Adipocyte (in vitro differentiated cells): ENCODE results near the gene ZSCAN18.

Experiments used
- DNase-seq: peaks from one replicate; pipeline ENCODE4 v3.0.0-alpha.2; 2015; ENCODE audit warnings: low read depth
- H3K27me3 ChIP-seq: replicated peaks from 2 replicates; pipeline ENCODE4 v1.7.0; 2013; ENCODE audit warnings: mild to moderate bottlenecking, low read length, moderate library complexity; ENCODE audit not compliant: control insufficient read depth, insufficient read depth
- H3K36me3 ChIP-seq: 2 replicates; pipeline ENCODE4 v1.7.0; 2013; ENCODE audit warnings: low read length, mild to moderate bottlenecking, moderate library complexity; ENCODE audit not compliant: control insufficient read depth, insufficient read depth, severe bottlenecking
- H3K4me1 ChIP-seq: 2 replicates; pipeline ENCODE4 v1.7.0; 2013; ENCODE audit warnings: mild to moderate bottlenecking, low read length, moderate library complexity; ENCODE audit not compliant: control insufficient read depth, insufficient read depth
- H3K4me3 ChIP-seq: 2 replicates; pipeline ENCODE4 v1.7.0; 2013; ENCODE audit warnings: mild to moderate bottlenecking, low read length, moderate library complexity
- H3K9ac ChIP-seq: 2 replicates; pipeline ENCODE4 v1.7.0; 2013; ENCODE audit warnings: mild to moderate bottlenecking, low read length, moderate library complexity
- H3K9me3 ChIP-seq: 2 replicates; pipeline ENCODE4 v1.7.0; 2013; ENCODE audit warnings: mild to moderate bottlenecking, low read length, moderate library complexity; ENCODE audit not compliant: control insufficient read depth

The ZSCAN18 gene

DNA sequence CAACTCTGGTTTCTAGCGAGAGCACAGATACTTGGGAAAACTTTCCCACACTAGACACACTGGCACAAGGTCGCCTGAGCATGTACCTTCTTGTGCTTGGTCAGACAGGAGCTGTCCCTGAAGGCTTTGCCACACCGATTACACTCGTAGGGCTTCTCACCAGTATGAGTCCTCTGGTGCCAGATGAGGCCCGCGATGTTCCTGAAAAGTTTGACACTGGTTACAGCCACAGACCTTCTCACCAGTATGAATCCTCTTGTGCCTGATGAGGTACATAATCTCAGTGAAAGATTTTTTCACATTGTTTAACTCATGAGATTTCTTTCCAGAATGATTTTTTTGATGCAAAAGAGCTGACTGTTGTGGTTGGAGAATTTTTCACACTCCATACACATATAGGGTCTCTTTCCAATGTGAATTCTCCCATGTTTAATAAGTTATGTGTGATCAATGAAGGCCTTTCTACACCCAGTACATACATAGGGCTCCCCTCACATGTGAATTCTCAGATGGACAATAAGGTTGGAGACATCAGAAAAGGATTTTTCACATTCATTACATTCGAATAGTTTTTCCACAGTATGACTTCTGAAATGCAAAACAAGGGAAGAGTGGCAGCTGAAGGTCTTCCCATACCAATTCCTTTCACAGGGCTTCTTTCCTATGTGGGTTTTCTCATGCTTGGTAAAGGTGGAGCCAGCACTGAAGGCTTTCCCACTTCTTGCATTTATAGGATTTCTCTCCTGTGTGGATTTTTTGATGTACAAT is 9.9 kb upstream of the ZSCAN18 start:
- peak overlapping the region; percentile 29 for H3K4me3 ChIP-seq
- H3K36me3 ChIP-seq, result no peaks in the 10 kb centered on the region
- no peaks in the 10 kb centered on the region for H3K4me1 ChIP-seq
- no peak overlapping the region for H3K9ac ChIP-seq
- peaks cover 80% of the 10 kb centered on the region for H3K9me3 ChIP-seq
- H3K27me3 ChIP-seq, result no peaks in the 10 kb centered on the region
- DNase-seq, result no peak

DNA sequence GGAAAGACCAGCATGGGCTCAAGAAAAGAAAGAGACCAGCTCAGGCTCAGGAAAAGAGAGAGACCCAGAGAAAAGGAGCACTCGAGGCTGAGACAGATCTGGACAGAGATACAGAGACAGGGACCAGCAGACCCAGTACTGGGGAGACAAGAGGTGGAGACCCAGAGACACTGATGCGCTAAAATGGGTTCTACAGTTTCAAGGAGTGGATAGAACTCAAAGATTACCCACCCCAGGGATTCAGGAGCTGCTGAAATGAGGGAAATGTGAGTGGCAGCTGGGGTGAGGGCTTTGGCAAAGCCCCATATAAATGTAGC is 609 bp upstream of the ZSCAN18 start:
- Histone ChIP-seq H3K4me3 (peak overlapping the region; percentile 87), H3K9me3 (peaks cover 51% of the 10 kb centered on the region), H3K27me3 (no peaks in the 10 kb centered on the region), H3K9ac (peak overlapping the region; percentile 39), H3K36me3 (no peaks in the 10 kb centered on the region), H3K4me1 (no peaks in the 10 kb centered on the region)
- no peak for DNase-seq

DNA sequence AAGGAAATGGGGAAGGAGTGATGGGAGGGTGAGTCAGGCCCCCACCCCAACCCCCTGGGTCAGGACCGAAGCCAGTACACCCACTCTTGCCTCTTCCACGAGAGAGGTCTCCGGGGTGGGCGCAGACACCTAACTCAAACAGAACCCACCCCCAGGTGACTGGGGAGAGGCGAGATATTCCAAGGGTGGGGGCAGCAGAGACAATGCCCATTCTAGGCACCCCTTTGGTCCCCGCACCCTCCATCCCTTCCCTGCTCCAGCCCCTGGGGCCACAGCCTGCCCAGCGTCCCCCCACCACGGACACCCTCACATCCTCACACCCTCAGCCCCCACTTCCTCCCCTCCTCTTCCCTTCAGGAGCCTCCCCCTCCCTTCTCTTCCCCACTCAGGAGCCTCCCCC is 682 bp downstream of the ZSCAN18 start:
- H3K9ac ChIP-seq, result no peak overlapping the region
- DNase-seq, result no peak
- no peaks in the 10 kb centered on the region for H3K4me1 ChIP-seq
- no peaks in the 10 kb centered on the region for H3K36me3 ChIP-seq
- H3K4me3 ChIP-seq, result peak overlapping the region; percentile 44
- peaks cover 47% of the 10 kb centered on the region for H3K9me3 ChIP-seq
- H3K27me3 ChIP-seq, result no peaks in the 10 kb centered on the region

DNA sequence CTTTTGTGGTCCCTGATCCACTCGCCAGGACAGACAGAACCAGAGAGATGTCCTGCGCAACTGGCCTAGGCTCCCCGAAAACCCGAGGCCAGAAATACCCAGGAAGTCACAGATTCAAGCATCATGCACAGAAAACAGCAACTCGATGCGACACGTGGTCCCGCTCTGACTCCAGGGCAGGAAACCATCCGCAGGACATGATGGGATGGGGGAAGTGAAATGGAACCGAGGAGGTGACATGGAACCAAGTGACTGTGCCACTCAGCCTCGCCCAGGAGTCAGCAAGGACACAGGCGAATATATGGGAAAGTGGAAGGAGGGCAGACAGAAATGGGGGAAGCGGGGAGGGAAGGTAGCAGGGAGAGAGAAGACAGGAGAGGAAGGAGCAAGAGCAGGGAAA is 1.1 kb downstream of the ZSCAN18 start:
- peak overlapping the region; percentile 44 for H3K4me3 ChIP-seq
- no peaks in the 10 kb centered on the region for H3K27me3 ChIP-seq
- H3K4me1 ChIP-seq, result no peaks in the 10 kb centered on the region
- no peak for DNase-seq
- no peak overlapping the region for H3K9ac ChIP-seq
- no peaks in the 10 kb centered on the region for H3K36me3 ChIP-seq
- peaks cover 46% of the 10 kb centered on the region for H3K9me3 ChIP-seq

DNA sequence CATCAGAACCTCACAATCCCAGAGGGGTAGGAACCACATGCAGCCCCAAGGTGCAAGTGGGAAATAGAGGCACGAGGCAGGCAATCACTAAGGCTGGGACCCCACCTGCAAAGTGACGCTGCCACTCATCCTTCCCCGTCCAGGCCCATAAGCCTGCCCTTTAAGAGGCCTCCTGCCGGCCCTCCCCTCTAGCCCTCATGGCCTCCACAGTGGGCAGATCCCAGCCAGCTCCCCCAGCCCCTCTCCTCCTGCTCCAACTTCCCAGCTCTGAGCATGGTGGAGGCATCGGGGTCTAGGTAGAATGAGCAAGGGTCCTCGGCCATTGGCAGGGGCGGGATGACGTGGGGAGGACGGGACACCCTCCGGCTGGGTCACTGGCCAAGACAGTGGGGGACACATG is 2.7 kb downstream of the ZSCAN18 start:
- no peak for DNase-seq
- H3K9ac ChIP-seq, result no peak overlapping the region
- no peaks in the 10 kb centered on the region for H3K36me3 ChIP-seq
- no peaks in the 10 kb centered on the region for H3K4me1 ChIP-seq
- H3K9me3 ChIP-seq, result peaks cover 43% of the 10 kb centered on the region
- no peak overlapping the region for H3K4me3 ChIP-seq
- H3K27me3 ChIP-seq, result no peaks in the 10 kb centered on the region

DNA sequence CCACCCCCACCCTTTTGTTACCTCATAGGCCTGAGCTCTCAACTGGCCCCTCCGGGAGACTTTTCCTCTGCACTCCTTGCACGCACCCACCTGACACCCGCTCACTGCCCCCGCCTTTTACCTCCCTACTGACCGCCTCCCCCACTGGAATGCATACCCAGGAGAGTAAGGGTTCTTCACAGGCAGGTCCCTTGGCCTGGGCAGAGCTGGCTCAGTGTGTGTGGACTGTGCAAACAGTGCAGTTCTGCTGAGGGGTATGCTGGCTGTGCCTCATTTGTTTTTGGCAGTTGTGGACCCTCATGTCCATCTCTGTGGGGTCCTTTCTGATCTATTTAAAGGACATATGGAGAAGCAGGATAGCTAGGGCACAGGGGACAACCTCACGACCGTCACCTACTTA is 5.0 kb downstream of the ZSCAN18 start:
- no peaks in the 10 kb centered on the region for H3K27me3 ChIP-seq
- H3K4me1 ChIP-seq, result no peaks in the 10 kb centered on the region
- peaks cover 24% of the 10 kb centered on the region for H3K9me3 ChIP-seq
- no peak overlapping the region for H3K9ac ChIP-seq
- no peak for DNase-seq
- H3K4me3 ChIP-seq, result no peak overlapping the region
- H3K36me3 ChIP-seq, result no peaks in the 10 kb centered on the region

DNA sequence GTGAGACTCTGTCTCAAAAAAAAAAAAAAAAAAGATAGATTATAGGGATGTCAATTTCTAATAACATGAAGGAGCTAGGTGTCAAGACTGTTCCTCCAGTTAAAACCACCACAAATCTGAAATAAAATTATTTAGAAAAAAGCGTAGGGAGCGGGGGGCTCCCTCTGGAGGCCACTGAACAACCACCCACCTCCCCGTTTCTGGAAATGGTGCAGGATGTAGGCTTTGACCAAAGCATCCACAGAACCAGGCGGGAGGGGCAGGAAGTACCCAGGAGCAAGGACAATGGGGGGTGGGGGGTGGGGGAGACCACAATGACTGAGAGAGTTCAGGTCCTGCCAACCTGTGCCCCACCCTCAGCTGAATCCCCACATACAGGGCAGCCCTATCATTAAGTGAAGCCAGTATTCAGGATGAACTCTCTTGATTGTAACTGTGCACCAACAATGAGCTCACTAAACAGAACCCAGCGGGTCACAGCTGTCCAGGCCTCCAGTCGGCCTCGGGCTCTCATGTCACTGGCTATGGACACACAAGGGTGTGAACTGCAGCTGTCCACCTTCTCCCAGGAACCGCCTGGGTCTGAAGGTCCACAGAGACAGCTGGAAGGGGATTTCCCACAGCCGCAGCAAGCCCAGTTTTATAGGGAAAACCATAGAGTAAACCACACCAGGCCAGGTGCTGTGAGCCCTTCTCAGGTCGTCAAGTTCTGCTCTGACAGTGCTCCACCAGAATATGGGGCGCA is 6.6 kb downstream of the ZSCAN18 start:
- Histone ChIP-seq H3K36me3 (no peaks in the 10 kb centered on the region), H3K27me3 (no peaks in the 10 kb centered on the region), H3K9me3 (peaks cover 25% of the 10 kb centered on the region), H3K4me1 (no peaks in the 10 kb centered on the region), H3K9ac (no peak overlapping the region), H3K4me3 (no peak overlapping the region)
- no peak for DNase-seq

DNA sequence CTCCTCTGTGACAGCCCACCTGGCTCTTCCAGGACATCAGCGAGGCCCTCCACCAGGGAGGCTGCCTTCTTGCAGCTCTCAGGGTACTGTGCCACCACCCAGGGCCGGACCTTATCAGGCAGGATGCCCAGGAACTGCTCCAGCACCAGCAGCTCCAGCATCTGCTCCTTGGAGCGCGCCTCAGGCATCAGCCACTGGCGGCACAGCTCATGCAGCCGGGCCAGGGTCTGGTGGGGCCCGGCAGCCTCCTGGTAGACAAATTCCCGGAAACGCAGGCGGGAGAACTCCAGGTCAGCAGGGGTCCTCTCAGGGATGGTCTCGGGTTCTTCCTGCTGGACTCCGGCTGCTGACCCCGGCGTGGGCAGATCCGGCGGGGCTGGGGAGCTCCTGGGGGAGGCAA is 8.2 kb downstream of the ZSCAN18 start:
- H3K4me1 ChIP-seq, result no peaks in the 10 kb centered on the region

DNA sequence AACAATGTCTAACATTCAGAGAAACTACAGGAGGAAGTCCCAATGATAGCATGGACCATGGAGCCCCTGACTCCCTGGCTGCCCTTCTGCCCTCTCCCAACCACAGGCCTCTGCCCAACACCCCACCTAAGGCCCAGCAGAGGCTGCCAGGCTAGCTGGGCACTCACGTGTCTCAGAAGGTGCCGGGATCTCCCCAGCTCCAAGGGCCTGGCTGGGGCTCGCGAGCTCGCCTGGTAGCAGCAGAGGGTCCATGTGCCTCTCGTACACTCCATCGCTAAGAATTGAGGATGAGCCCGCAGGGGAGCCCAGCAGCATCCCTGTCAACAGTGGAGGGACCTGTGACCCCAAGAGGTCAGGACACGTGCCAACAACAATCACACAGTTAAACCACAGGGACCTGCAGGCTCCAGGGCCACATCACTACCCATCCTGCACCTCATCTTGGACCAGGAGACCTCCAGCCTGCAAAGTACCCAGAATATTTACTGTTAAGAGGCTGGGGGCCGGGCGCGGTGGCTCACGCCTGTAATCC is 9.4 kb downstream of the ZSCAN18 start:
- H3K4me1 ChIP-seq, result no peaks in the 10 kb centered on the region
- H3K27me3 ChIP-seq, result no peaks in the 10 kb centered on the region
- H3K9ac ChIP-seq, result no peak overlapping the region
- peaks cover 30% of the 10 kb centered on the region for H3K9me3 ChIP-seq
- H3K4me3 ChIP-seq, result no peak overlapping the region
- no peaks in the 10 kb centered on the region for H3K36me3 ChIP-seq
- DNase-seq, result no peak

More for the DNA sequence above, 8.2 kb downstream of the ZSCAN18 start:
- H3K9ac ChIP-seq, result no peak overlapping the region
- peaks cover 20% of the 10 kb centered on the region for H3K9me3 ChIP-seq
- no peaks in the 10 kb centered on the region for H3K36me3 ChIP-seq
- DNase-seq, result no peak
- H3K4me3 ChIP-seq, result no peak overlapping the region
- H3K27me3 ChIP-seq, result no peaks in the 10 kb centered on the region

DNA sequence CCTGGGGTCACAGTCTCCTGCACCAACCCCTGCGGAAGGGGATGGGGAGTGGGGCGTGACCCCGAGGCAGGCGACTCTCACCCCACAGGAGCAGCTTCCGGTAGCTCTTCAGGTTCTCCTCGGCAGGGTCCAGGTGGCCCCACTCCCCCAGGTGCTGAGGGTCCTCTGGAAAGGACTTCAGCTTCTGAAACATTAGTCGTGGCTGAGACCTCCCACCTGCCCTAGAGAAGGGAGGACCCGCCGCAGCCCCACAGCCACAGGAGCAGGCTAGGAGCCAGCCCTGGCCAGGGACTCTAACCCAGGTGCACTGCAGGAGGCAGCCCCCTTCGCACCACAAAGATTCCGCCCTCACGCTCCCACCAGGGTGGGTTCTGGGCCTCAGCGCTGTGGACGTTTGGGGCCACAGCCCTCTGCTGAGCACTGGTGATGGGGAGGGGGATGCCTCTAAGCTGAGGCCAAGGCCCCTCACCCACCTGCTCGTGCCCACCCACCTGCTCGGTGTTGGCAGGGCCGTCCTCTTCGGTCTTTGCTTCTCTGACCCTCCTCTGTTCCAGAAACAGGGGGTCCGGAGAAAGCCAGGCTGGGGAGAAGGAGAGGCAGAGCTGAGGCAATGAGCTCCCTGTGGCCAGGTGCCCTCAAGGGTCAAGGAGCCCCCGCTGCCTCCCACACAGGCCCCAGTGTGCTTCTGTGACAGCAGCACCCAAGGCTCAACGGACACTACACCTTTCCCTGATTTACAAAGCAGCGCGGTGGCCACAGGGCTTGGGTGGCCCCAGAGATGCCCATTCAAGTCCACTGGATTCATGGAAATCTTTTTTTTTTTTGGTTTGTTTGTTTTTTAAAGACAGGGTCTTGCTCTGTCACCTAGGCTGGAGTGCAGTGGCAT is 11.0 kb downstream of the ZSCAN18 start:
- Histone ChIP-seq H3K4me1 (no peaks in the 10 kb centered on the region), H3K36me3 (no peaks in the 10 kb centered on the region), H3K27me3 (no peaks in the 10 kb centered on the region), H3K9me3 (peaks cover 34% of the 10 kb centered on the region), H3K4me3 (no peak overlapping the region), H3K9ac (no peak overlapping the region)
- no peak for DNase-seq

DNA sequence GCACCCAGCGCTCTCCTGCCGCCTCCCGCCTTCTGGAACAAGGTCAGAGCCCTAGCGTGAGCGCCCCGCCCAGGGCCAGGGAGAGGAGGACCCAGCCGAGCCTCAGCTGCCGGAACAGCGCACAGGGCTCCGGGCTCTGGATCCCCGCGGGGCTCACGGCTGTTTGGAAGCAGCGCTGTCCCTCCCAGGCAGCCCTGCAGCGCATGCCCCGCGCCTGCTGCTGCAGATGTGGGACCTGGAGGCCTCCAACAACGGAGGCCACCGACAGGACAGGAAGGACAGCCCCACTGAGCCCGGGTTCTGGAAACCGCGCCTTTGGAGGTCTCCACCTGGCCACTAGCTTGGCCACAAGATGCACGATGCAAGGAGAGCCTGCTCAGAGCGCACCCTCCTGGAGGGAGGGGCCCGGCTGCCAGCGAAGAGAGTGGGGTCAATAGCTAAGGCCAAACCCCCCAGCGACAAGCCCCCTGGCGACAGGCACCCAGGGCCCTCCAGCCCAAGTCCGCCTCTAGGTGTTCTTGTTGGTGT is 12.6 kb downstream of the ZSCAN18 start:
- H3K36me3 ChIP-seq, result no peaks in the 10 kb centered on the region

More for the DNA sequence above, 12.6 kb downstream of the ZSCAN18 start:
- H3K9ac ChIP-seq, result no peak overlapping the region
- no peaks in the 10 kb centered on the region for H3K27me3 ChIP-seq
- peaks cover 39% of the 10 kb centered on the region for H3K9me3 ChIP-seq
- H3K4me1 ChIP-seq, result no peaks in the 10 kb centered on the region
- no peak overlapping the region for H3K4me3 ChIP-seq
- DNase-seq, result no peak
